PC-9 (cell line): ENCODE measurements around the gene HELZ.
"Not testable (repeated sequence)": the region's sequence is repeated elsewhere in the genome, so short reads cannot be mapped to it uniquely, and the experiment has no call there.

Experiments used
- EZH2 ChIP-seq: fragments of 200-600 bp; sonication (generic); IDR thresholded peaks from 2 replicates; pipeline ENCODE4 v1.8.0; 2017; ENCODE audit warnings: antibody characterized with exemption, low read depth
- TF ChIP-seq, protein P1 (sequence below): fragments of 200-600 bp; sonication (generic); conservative IDR thresholded peaks from 2 replicates; pipeline ENCODE4 v1.6.1; 2017; ENCODE audit warnings: mixed run types, antibody characterized with exemption, mild to moderate bottlenecking, moderate library complexity

DNA sequence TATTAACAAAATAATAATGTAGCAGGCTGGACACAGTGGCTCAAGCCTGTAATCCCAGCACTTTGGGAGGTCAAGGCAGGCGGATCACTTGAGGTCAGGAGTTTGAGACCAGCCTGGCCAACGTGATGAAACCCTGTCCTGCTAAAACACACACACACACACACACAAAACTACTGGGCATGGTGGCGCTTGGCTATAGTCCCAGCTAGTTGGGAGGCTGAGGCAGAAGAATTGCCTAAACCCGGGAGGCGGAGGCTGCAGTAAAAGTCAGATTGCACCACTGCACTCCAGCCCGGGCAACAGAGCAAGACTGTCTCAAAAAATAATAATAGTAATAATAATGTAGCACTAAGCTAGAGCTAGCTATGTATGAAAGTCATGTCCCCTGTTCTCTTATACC is 118.5 kb downstream of the HELZ start:
- TF ChIP-seq, protein P1, sequence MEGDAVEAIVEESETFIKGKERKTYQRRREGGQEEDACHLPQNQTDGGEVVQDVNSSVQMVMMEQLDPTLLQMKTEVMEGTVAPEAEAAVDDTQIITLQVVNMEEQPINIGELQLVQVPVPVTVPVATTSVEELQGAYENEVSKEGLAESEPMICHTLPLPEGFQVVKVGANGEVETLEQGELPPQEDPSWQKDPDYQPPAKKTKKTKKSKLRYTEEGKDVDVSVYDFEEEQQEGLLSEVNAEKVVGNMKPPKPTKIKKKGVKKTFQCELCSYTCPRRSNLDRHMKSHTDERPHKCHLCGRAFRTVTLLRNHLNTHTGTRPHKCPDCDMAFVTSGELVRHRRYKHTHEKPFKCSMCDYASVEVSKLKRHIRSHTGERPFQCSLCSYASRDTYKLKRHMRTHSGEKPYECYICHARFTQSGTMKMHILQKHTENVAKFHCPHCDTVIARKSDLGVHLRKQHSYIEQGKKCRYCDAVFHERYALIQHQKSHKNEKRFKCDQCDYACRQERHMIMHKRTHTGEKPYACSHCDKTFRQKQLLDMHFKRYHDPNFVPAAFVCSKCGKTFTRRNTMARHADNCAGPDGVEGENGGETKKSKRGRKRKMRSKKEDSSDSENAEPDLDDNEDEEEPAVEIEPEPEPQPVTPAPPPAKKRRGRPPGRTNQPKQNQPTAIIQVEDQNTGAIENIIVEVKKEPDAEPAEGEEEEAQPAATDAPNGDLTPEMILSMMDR = not testable (repeated sequence)
- TF ChIP-seq EZH2 = not testable (repeated sequence)
